C4-2B (cell line): ENCODE measurements around the gene MAP4K1.

Experiments
- H3K27ac ChIP-seq: fragments of 450-650 bp; 2 replicates; pipeline ENCODE4 v1.5.1; 2017
- ZFX ChIP-seq: fragments of 450-650 bp; IDR thresholded peaks from 2 replicates; pipeline ENCODE4 v1.6.1; 2017
- TF ChIP-seq, protein P1 (sequence below): fragments of 450-650 bp; conservative IDR thresholded peaks from 2 replicates; pipeline ENCODE4 v1.5.1; 2017; ENCODE audit warnings: mild to moderate bottlenecking

MAP4K1 gene

DNA sequence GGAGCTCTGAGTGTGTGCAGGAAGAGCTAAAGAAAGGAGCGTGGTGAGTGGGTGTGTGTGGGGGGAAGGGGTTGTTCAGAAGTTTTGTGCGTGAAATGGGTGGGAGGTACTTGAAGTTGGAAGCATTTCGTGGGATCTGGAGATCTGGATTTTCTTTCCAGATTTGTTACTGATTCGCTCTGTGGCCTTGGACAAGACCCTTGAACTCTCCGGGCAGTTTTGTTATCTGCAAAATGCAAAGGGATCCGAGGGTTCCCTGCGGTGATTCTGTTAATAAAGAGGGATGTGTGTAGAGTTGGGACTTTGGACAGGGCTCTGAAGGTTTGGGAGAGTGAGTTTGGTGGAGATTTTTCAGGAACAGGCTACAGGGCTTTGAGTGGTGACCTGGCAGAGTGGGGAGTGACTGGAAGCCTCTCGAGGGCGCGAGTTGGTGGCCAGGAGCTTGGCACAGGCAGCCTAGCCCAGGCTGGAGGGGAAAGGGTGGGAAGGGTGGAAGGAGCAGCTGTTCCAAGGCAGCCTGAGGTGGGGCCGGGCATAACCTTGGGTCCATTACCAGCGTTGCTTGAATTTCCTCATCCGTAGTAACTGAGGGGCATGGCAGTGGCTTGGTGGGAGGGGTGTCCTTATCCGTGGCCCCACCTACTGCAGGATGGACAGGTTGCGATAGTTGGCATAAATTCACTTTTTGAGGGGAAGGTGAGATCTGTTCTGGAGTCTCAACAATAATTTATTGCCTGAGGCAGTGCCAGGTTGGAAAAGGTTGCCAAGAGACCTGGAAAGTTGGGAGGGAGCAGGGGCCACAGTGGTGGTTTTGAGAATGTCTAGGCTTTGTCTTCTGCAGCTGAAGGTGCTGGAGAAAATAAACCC lies 31.8 kb upstream of the MAP4K1 start:
- TF ChIP-seq, protein P1, sequence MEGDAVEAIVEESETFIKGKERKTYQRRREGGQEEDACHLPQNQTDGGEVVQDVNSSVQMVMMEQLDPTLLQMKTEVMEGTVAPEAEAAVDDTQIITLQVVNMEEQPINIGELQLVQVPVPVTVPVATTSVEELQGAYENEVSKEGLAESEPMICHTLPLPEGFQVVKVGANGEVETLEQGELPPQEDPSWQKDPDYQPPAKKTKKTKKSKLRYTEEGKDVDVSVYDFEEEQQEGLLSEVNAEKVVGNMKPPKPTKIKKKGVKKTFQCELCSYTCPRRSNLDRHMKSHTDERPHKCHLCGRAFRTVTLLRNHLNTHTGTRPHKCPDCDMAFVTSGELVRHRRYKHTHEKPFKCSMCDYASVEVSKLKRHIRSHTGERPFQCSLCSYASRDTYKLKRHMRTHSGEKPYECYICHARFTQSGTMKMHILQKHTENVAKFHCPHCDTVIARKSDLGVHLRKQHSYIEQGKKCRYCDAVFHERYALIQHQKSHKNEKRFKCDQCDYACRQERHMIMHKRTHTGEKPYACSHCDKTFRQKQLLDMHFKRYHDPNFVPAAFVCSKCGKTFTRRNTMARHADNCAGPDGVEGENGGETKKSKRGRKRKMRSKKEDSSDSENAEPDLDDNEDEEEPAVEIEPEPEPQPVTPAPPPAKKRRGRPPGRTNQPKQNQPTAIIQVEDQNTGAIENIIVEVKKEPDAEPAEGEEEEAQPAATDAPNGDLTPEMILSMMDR: no peak
- TF ChIP-seq ZFX: no peak
- H3K27ac ChIP-seq: peak overlapping the region; percentile 90

DNA sequence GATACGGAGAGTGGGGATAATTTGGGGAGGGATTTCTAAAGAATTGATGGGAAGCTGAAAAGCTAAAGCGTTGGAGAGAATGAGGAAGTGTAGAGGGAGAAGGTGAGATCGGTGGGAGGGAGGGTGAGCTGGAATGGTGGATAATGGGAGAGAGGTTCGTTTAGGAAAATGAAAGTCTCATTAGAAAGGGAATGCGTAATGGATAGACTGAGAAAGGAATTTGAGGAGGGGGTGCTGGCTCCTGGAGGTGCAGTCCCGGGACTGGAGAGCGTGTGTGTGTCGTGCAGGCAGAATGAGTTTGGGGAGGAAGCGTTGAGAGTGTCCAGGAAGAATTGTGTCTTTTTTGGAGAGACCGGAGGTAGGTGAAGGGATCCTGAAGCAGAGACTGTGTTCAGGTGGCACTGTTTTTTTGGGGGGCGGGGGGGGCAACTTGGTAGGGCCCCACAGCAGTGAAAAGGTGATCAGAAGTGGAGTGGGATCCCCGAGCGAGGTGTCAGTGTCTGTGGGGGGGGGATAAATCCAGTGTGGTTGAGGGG lies 31.1 kb upstream of the MAP4K1 start:
- H3K27ac ChIP-seq: peak overlapping the region; percentile 90
- TF ChIP-seq, protein P1: no peak
- TF ChIP-seq ZFX: no peak

DNA sequence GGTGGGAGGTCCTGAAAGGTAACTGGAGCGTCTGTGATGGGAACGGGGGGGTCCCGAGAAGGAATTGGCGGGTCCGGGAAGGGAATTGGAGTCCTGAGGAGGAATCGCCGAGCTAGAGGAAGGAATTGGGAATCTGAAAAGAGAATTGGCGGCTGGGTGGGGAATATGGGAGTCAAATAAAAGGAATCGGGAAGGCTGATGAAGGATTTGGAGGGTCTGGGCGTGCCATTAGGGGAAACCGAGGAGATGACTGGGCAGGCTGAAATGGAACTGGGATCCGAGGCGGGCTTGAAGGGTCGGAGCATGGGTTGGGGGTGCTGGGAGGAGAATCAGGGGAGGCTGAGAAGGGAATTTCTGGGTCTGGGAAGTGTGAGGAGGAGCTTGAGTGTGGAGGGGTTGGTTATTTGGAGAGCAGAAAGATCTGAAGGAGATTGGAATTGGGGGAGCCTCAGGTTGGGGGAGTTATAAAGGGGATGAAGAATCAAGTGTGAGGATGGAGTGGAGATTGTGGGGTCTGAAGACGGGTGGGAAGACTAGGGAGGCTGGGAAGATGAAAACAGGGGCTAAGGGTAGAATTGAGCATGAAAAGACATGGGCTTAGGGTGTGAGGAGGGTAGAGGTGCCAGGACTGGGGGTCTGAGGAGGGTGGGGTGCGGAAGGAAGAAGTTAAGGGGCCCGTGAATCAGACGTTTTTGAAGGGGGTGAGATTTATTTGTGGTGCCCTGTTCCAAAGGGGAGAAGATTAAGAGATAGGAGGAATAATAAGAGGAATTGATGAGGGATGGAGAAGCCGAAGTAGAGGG lies 30.4 kb upstream of the MAP4K1 start:
- TF ChIP-seq ZFX: no peak
- TF ChIP-seq, protein P1: no peak

DNA sequence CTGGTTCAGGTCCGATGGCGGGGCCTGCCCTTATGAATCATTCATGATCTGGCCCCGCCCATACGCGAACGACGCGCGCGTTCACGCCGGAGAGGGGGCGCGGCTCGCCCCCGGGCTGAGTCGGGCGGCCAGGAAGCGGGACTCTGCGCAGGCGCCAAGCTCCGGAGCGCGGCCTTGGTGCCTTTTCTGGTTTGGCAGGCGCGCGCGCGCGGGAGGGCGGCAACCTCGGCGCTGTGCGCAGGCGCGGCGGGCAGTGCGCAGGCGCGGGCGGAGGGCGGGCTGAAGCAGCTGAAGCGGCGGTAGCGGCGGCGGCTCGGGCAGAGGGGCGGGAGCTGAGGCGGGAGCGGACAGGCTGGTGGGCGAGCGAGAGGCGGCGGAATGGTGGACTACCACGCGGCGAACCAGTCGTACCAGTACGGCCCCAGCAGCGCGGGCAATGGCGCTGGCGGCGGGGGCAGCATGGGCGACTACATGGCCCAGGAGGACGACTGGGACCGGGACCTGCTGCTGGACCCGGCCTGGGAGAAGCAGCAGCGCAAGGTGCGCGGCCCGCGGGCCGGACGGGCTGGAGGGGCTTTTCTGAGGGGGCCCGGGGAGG lies 29.7 kb upstream of the MAP4K1 start, which contains the start of gene ACTN4:
Gene ACTN4, plus strand, starts transcription at position 282 of the 598 bp plus-strand sequence. Its CDS starts 97 bp downstream, at position 379.
- peak within 1 kb of the TSS; percentile 90 for H3K27ac ChIP-seq
- TF ChIP-seq, protein P1: no peak
- peak; percentile 66; the same call in 1 of the 2 replicates for TF ChIP-seq ZFX

More for the DNA sequence above, 30.4 kb upstream of the MAP4K1 start:
- peak overlapping the region; percentile 90 for H3K27ac ChIP-seq

DNA sequence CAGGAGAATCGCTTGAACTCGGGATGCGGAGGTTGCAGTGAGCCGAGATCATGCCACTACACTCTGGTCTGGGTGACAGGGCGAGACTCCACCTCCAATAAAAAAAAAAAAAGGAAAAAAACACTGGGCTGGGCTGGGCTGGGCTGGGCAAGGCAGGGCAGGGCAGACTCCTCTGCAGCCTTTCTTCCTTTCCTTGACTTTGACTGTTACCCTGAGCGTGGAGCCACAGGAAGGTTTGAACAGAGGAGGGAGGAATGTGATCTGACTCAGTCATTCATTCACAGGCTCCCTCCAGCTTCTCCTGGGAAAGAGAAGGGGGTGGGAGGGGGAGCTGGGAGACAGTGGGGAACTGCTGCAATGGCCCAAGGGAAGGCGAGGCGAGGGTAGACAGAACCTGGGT lies 27.0 kb upstream of the MAP4K1 start:
- H3K27ac ChIP-seq: no peak overlapping the region
- TF ChIP-seq, protein P1: no peak
- TF ChIP-seq ZFX: no peak

DNA sequence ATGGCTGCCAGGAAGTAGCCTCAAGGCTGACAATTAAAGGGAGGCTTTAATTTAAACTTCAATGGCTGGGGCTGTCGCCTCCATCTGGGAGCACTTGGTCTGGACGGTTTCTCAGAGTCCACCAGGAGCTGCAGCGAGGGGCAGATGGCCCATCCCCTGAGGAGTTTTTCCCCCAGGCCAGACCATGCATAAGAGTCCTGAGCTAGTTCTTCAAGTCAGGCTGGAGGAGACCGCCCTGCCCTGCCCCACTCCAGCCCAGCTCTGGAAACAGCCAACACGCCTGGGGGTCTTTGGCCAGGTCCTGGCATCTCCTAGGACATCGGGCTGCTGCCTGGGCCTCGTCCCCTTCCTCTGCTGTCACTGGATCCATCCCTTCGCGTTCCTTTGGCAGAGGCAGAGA lies 24.4 kb upstream of the MAP4K1 start:
- no peak overlapping the region for H3K27ac ChIP-seq
- TF ChIP-seq, protein P1: no peak
- no peak for TF ChIP-seq ZFX
